NOMO-1 treated with dmso at 0.1 percent for 144 hours (cell line): ENCODE data around the gene OR8B12.

Experiments used
- DNase-seq: peaks from one replicate; lab custom pipeline; 2025; ENCODE audit not compliant: unreplicated experiment; lab: John Stamatoyannopoulos, UW

Gene OR8B12

GRCh38 chr11:124533626-124534025, 9.8 kb downstream of the OR8B12 start:
- DNase-seq = no peak

GRCh38 chr11:124520550-124520854, 23.0 kb downstream of the OR8B12 start:
- DNase-seq = no peak

GRCh38 chr11:124519850-124520549, 23.5 kb downstream of the OR8B12 start:
- no peak for DNase-seq

GRCh38 chr11:124518989-124519451, 24.4 kb downstream of the OR8B12 start:
- no peak for DNase-seq

- no peak for DNase-seq
Observed at GRCh38 chr11:124517314-124517713, 26.1 kb downstream of the OR8B12 start.

- peak; percentile 24 for DNase-seq
Observed at GRCh38 chr11:124514675-124515074, 28.8 kb downstream of the OR8B12 start.

GRCh38 chr11:124514131-124514530, 29.3 kb downstream of the OR8B12 start:
- no peak for DNase-seq

- DNase-seq = no peak
Observed at GRCh38 chr11:124511745-124512144, 31.7 kb downstream of the OR8B12 start.

- no peak for DNase-seq
Observed at GRCh38 chr11:124510279-124510678, 33.2 kb downstream of the OR8B12 start.

GRCh38 chr11:124499711-124500110, 43.7 kb downstream of the OR8B12 start:
- DNase-seq = no peak

- no peak for DNase-seq
Observed at GRCh38 chr11:124493016-124493655, 50.3 kb downstream of the OR8B12 start.
